HEK293 (cell line): ENCODE data around the gene SPDYE2B.
"Not testable (repeated sequence)": the region's sequence is repeated elsewhere in the genome, so short reads cannot be mapped to it uniquely, and the experiment has no call there.

Source experiments
- CTCF ChIP-seq: fragments of 450-650 bp; formaldehyde crosslinking; IDR thresholded peaks from 2 replicates; pipeline ENCODE4 v1.5.1; 2016; ENCODE audit warnings: missing biosample characterization, missing genetic modification characterization
- PRDM10 ChIP-seq: fragments of 450-650 bp; formaldehyde crosslinking; IDR thresholded peaks from 2 replicates; pipeline ENCODE4 v1.5.1; 2016; ENCODE audit warnings: missing biosample characterization, missing genetic modification characterization
- PRDM2 ChIP-seq: fragments of 450-650 bp; formaldehyde crosslinking; IDR thresholded peaks from 2 replicates; pipeline ENCODE4 v1.5.1; 2016; ENCODE audit warnings: missing biosample characterization, missing genetic modification characterization, borderline replicate concordance
- REST ChIP-seq: fragments of 450-650 bp; formaldehyde crosslinking; IDR thresholded peaks from 2 replicates; pipeline ENCODE4 v1.5.1; 2016; ENCODE audit warnings: missing biosample characterization, missing genetic modification characterization
- ZBTB10 ChIP-seq: fragments of 450-650 bp; formaldehyde crosslinking; IDR thresholded peaks from 2 replicates; pipeline ENCODE4 v1.5.1; 2016; ENCODE audit warnings: missing biosample characterization, missing genetic modification characterization
- ZFP37 ChIP-seq: fragments of 450-650 bp; formaldehyde crosslinking; IDR thresholded peaks from 2 replicates; pipeline ENCODE4 v1.5.1; 2016; ENCODE audit warnings: missing biosample characterization, missing genetic modification characterization
- ZNF19 ChIP-seq: fragments of 450-650 bp; formaldehyde crosslinking; IDR thresholded peaks from 2 replicates; pipeline ENCODE4; 2016; ENCODE audit warnings: missing biosample characterization, missing genetic modification characterization, low read depth
- ZNF223 ChIP-seq: fragments of 450-650 bp; formaldehyde crosslinking; IDR thresholded peaks from 2 replicates; pipeline ENCODE4 v1.5.1; 2016; ENCODE audit warnings: missing biosample characterization, missing genetic modification characterization
- ZNF239 ChIP-seq: fragments of 450-650 bp; formaldehyde crosslinking; IDR thresholded peaks from 2 replicates; pipeline ENCODE4 v1.5.1; 2016; ENCODE audit warnings: missing biosample characterization, missing genetic modification characterization
- ZNF785 ChIP-seq: fragments of 450-650 bp; formaldehyde crosslinking; IDR thresholded peaks from 2 replicates; pipeline ENCODE4 v1.5.1; 2016; ENCODE audit warnings: missing biosample characterization, missing genetic modification characterization

- TF ChIP-seq ZNF785 (tag by site-specific recombination); ZBTB10 (tag by site-specific recombination); REST (tag by site-specific recombination); CTCF (tag by site-specific recombination); PRDM10 (tag by site-specific recombination); PRDM2 (tag by site-specific recombination); ZNF19 (tag by site-specific recombination); ZFP37 (tag by site-specific recombination); ZNF223 (tag by site-specific recombination); ZNF239: not testable (repeated sequence)
Observed at GRCh38 chr7:102649924-102650323, at the start of gene SPDYE2B.
